ENCODE results near the gene PSD2. TPM values are rescaled to one million over a fixed set of nuclear protein-coding genes. Genes with fewer than 3 reads are reported as not detected.

Gene PSD2
- total RNA-seq, 1 experiment from 2014 or later: not detected

- Histone ChIP-seq H4K20me1 (ENCODE audit: low read length) (no peaks in the 10 kb centered on the region), H2AFZ (ENCODE audit: low read length) (no peak overlapping the region), H3K27ac (ENCODE audit: low read length) (no peak overlapping the region), H3K9ac (ENCODE audit: low read length) (no peak overlapping the region), H3K4me1 (ENCODE audit: insufficient read depth, low read length) (no peaks in the 10 kb centered on the region), H3K4me2 (ENCODE audit: low read length) (no peak overlapping the region), H3F3A (ENCODE audit: low read length, unreplicated experiment) (no peaks in the 10 kb centered on the region), H3K79me2 (ENCODE audit: low read length) (no peaks in the 10 kb centered on the region), H3K9me3 (ENCODE audit: low read length) (no peaks in the 10 kb centered on the region), H3K9me2 (replicated peaks; ENCODE audit: low read length) (no peaks in the 10 kb centered on the region), H3K36me3 (ENCODE audit: low read depth, low read length) (no peaks in the 10 kb centered on the region), H3K4me3 (ENCODE audit: low read length) (no peak overlapping the region), H3K27me3 (ENCODE audit: low read length) (no peaks in the 10 kb centered on the region)
- CTCF ChIA-PET: no interaction called here
- intact Hi-C loops (cut with micrococcal nuclease): no loop called here
- TF ChIP-seq CTCF (conservative IDR thresholded peaks at IDR 0.05; ENCODE audit: low read depth, low read length): no peak
- TF ChIP-seq EZH2 (IDR thresholded peaks at IDR 0.05; ENCODE audit: low read length, unreplicated experiment): no peak
- TF ChIP-seq EZH2phosphoT487 (IDR thresholded peaks at IDR 0.05; ENCODE audit: borderline replicate concordance, low read length): no peak
- no TSS peak for BruUV-seq (replicated peaks)
- DNase-seq: no peak
- no peak for ATAC-seq
- POLR2A ChIA-PET (ENCODE audit: unreplicated experiment): no interaction called here
These were observed 60.4 kb downstream of the PSD2 start for GRCh38 chr5:139855946-139856540.

DNA sequence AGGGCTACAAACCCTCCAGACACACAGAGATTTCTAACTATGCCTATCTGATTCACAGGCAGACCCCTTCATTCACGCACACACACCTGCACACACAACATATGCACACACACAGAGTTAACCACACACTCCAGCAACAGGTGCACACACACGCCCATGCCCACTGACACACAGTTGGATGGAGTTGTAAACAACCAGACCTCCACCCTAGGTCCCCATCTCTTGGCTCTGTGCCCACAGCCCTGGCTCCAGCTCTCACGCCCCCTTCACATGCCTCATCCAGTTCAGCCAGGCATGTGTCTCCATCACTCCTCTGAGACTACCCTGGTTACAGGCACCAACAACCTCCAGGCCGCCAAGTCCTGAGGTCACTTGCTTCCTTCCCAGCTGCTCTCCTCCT, 61.1 kb downstream of the PSD2 start:
- intact Hi-C loops (cut with micrococcal nuclease): no loop called here
- Histone ChIP-seq H3K4me3 (ENCODE audit: low read length) (no peak overlapping the region), H2AFZ (ENCODE audit: low read length) (no peak overlapping the region), H3F3A (ENCODE audit: low read length, unreplicated experiment) (no peaks in the 10 kb centered on the region), H3K9me3 (ENCODE audit: low read length) (no peaks in the 10 kb centered on the region), H3K27me3 (ENCODE audit: low read length) (no peaks in the 10 kb centered on the region), H3K27ac (ENCODE audit: low read length) (no peak overlapping the region), H3K9me2 (replicated peaks; ENCODE audit: low read length) (no peaks in the 10 kb centered on the region), H3K4me2 (ENCODE audit: low read length) (no peak overlapping the region), H4K20me1 (ENCODE audit: low read length) (no peaks in the 10 kb centered on the region), H3K79me2 (ENCODE audit: low read length) (no peaks in the 10 kb centered on the region), H3K4me1 (ENCODE audit: insufficient read depth, low read length) (no peaks in the 10 kb centered on the region), H3K9ac (ENCODE audit: low read length) (no peak overlapping the region), H3K36me3 (ENCODE audit: low read depth, low read length) (no peaks in the 10 kb centered on the region)
- BruUV-seq (replicated peaks): no TSS peak
- POLR2A ChIA-PET (ENCODE audit: unreplicated experiment): no interaction called here
- TF ChIP-seq CTCF (conservative IDR thresholded peaks at IDR 0.05; ENCODE audit: low read depth, low read length) (no peak), EZH2 (IDR thresholded peaks at IDR 0.05; ENCODE audit: low read length, unreplicated experiment) (no peak), EZH2phosphoT487 (IDR thresholded peaks at IDR 0.05; ENCODE audit: borderline replicate concordance, low read length) (no peak)
- DNase-seq (no peak), ATAC-seq (no peak)
- CTCF ChIA-PET: no interaction called here

GRCh38 chr5:139859013-139859412, 63.4 kb downstream of the PSD2 start:
- no peaks in the 10 kb centered on the region for H4K20me1 ChIP-seq (ENCODE audit: low read length)
- no peaks in the 10 kb centered on the region for H3K9me2 ChIP-seq (replicated peaks; ENCODE audit: low read length)
- no peaks in the 10 kb centered on the region for H3K27me3 ChIP-seq (ENCODE audit: low read length)
- H3K4me3 ChIP-seq (ENCODE audit: low read length): no peak overlapping the region
- no peaks in the 10 kb centered on the region for H3K36me3 ChIP-seq (ENCODE audit: low read depth, low read length)
- CTCF ChIA-PET: no interaction called here
- no peak overlapping the region for H3K4me2 ChIP-seq (ENCODE audit: low read length)
- H3K4me1 ChIP-seq (ENCODE audit: insufficient read depth, low read length): no peaks in the 10 kb centered on the region
- no peak for ATAC-seq
- no peak overlapping the region for H3K9ac ChIP-seq (ENCODE audit: low read length)
- POLR2A ChIA-PET (ENCODE audit: unreplicated experiment): no interaction called here
- H3K9me3 ChIP-seq (ENCODE audit: low read length): no peaks in the 10 kb centered on the region
- TF ChIP-seq EZH2 (IDR thresholded peaks at IDR 0.05; ENCODE audit: low read length, unreplicated experiment): no peak
- no peak for TF ChIP-seq EZH2phosphoT487 (IDR thresholded peaks at IDR 0.05; ENCODE audit: borderline replicate concordance, low read length)
- no peak for TF ChIP-seq CTCF (conservative IDR thresholded peaks at IDR 0.05; ENCODE audit: low read depth, low read length)
- intact Hi-C loops (cut with micrococcal nuclease): no loop called here
- no TSS peak for BruUV-seq (replicated peaks)
- DNase-seq: no peak
- H3K27ac ChIP-seq (ENCODE audit: low read length): no peak overlapping the region
- H3K79me2 ChIP-seq (ENCODE audit: low read length): no peaks in the 10 kb centered on the region
- H2AFZ ChIP-seq (ENCODE audit: low read length): no peak overlapping the region
- no peaks in the 10 kb centered on the region for H3F3A ChIP-seq (ENCODE audit: low read length, unreplicated experiment)
